Ishikawa (cell line): Measurements from ENCODE around the gene RTN4RL2.

Source experiments
- CEBPB ChIP-seq: IDR thresholded peaks from 2 replicates; pipeline ENCODE4 v1.6.1; 2012
- CREB1 ChIP-seq: IDR thresholded peaks from 2 replicates; pipeline ENCODE4 v1.6.1; 2012; ENCODE audit warnings: low read depth
- EGR1 ChIP-seq: IDR thresholded peaks from 2 replicates; pipeline ENCODE4 v1.6.1; 2012
- EP300 ChIP-seq: IDR thresholded peaks from 2 replicates; pipeline ENCODE4 v1.6.1; 2012; ENCODE audit warnings: borderline replicate concordance
- FOXM1 ChIP-seq: IDR thresholded peaks from 2 replicates; pipeline ENCODE4 v1.6.1; 2012; ENCODE audit warnings: low read depth, borderline replicate concordance
- NFIC ChIP-seq: IDR thresholded peaks from 2 replicates; pipeline ENCODE4 v1.6.1; 2012
- RAD21 ChIP-seq: IDR thresholded peaks from 2 replicates; pipeline ENCODE4 v1.6.1; 2012; ENCODE audit warnings: low read depth
- TAF1 ChIP-seq: IDR thresholded peaks from 2 replicates; pipeline ENCODE4 v1.6.1; 2012; ENCODE audit warnings: low read depth, mild to moderate bottlenecking
- TCF12 ChIP-seq: IDR thresholded peaks from 2 replicates; pipeline ENCODE4 v1.6.1; 2012; ENCODE audit warnings: low read depth
- TEAD4 ChIP-seq: IDR thresholded peaks from 2 replicates; pipeline ENCODE4 v1.6.1; 2012
- YY1 ChIP-seq: IDR thresholded peaks from 2 replicates; pipeline ENCODE4 v1.6.1; 2012; ENCODE audit warnings: low read depth
- ZBTB7A ChIP-seq: IDR thresholded peaks from 2 replicates; pipeline ENCODE4 v1.6.1; 2012; ENCODE audit warnings: low read depth
- TF ChIP-seq, protein P1 (sequence below): IDR thresholded peaks from 2 replicates; pipeline ENCODE4 v1.6.1; 2012
- TF ChIP-seq, protein P2 (sequence below): IDR thresholded peaks from 2 replicates; pipeline ENCODE4 v1.6.1; 2012
- TF ChIP-seq, protein P3 (sequence below): IDR thresholded peaks from 2 replicates; pipeline ENCODE4 v1.6.1; 2012; ENCODE audit warnings: low read depth, mild to moderate bottlenecking

Gene RTN4RL2

DNA sequence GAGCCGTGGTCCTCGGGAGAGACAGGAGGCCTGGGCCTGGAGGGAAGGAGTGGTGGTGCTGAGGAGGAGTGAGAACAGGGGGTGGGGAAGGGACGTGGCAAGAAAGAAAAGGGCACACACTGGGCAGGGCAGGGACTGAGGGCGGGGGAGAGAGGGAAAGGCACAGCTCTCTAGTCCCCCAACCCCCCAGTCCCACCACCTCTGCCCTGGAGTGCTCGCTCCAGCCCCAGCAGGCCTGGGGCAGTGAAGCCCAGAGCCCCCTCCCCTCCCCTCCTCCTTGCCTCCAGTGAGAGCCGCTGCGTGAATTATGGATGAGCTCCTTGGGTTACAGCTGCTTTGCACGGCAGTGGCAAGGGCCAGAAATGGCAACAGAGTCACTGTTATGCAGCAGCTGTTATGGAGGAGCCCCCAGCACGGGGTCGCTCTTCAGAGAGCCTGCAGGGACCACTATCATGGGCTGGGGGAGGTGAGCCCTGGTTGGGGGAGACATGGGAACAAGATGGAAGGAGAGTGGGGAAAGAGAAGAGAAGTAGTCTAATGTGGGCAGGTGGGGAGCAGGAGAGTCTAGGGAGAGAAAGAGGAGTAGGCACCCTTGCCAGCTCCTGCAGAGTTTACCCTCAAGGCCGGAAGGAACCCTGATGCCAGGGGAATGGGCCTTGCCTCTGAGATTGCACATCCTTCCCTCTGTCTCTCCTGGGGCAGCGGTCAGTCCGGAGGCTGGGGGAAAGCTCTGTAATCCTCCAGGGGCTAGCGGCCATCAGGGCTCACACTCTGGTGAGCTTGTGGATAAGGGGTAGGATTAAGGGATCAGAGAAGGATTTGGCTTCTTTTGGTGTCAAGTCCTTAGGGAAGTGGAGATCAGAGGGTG lies 3.6 kb downstream of the RTN4RL2 start:
- TF ChIP-seq CEBPB (no peak), RAD21 (no peak), CREB1 (no peak), YY1 (no peak), FOXM1 (no peak), EGR1 (no peak), TAF1 (no peak), EP300 (no peak), NFIC (no peak), TCF12 (no peak), ZBTB7A (no peak), TEAD4 (no peak)
- TF ChIP-seq, protein P1, sequence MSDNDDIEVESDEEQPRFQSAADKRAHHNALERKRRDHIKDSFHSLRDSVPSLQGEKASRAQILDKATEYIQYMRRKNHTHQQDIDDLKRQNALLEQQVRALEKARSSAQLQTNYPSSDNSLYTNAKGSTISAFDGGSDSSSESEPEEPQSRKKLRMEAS: no peak
- TF ChIP-seq, protein P2, sequence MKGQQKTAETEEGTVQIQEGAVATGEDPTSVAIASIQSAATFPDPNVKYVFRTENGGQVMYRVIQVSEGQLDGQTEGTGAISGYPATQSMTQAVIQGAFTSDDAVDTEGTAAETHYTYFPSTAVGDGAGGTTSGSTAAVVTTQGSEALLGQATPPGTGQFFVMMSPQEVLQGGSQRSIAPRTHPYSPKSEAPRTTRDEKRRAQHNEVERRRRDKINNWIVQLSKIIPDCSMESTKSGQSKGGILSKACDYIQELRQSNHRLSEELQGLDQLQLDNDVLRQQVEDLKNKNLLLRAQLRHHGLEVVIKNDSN: no peak
- TF ChIP-seq, protein P3, sequence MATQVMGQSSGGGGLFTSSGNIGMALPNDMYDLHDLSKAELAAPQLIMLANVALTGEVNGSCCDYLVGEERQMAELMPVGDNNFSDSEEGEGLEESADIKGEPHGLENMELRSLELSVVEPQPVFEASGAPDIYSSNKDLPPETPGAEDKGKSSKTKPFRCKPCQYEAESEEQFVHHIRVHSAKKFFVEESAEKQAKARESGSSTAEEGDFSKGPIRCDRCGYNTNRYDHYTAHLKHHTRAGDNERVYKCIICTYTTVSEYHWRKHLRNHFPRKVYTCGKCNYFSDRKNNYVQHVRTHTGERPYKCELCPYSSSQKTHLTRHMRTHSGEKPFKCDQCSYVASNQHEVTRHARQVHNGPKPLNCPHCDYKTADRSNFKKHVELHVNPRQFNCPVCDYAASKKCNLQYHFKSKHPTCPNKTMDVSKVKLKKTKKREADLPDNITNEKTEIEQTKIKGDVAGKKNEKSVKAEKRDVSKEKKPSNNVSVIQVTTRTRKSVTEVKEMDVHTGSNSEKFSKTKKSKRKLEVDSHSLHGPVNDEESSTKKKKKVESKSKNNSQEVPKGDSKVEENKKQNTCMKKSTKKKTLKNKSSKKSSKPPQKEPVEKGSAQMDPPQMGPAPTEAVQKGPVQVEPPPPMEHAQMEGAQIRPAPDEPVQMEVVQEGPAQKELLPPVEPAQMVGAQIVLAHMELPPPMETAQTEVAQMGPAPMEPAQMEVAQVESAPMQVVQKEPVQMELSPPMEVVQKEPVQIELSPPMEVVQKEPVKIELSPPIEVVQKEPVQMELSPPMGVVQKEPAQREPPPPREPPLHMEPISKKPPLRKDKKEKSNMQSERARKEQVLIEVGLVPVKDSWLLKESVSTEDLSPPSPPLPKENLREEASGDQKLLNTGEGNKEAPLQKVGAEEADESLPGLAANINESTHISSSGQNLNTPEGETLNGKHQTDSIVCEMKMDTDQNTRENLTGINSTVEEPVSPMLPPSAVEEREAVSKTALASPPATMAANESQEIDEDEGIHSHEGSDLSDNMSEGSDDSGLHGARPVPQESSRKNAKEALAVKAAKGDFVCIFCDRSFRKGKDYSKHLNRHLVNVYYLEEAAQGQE: no peak

DNA sequence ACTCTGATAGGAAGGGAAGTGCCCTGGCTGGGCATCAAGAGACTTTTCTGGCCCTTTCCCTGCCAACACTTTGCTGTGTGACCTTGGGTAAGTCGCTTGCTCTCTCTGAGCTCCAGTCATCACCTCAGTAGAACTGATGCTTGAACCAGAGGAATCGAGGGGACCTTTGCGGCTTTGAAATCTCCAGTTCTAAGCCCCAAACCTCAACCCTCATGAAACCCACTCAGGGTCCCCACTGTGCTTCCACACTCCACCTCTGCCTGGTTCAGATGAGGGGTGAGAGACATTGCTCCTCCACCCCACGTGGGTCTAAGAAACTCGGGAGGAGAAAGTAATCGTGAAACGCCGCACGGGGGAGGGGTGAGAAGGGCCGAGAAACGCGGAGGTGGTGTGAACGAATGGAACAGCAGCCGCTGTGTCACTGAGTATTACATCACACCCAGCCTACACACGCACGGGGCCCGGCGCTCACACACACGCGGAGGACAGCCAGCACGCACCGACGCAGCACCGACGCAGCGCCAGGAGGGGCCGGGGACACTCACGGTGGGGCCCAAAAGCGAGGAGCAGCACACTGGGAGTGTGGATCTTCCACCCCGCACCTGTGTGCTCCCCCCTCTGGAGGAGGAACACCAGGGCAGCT lies 4.3 kb downstream of the RTN4RL2 start:
- no peak for TF ChIP-seq CEBPB
- TF ChIP-seq, protein P2: no peak
- TF ChIP-seq CREB1: no peak
- TF ChIP-seq EGR1: no peak
- no peak for TF ChIP-seq ZBTB7A
- TF ChIP-seq EP300: no peak
- no peak for TF ChIP-seq FOXM1
- TF ChIP-seq RAD21: no peak
- no peak for TF ChIP-seq TAF1
- no peak for TF ChIP-seq TCF12
- TF ChIP-seq NFIC: no peak
- no peak for TF ChIP-seq TEAD4
- no peak for TF ChIP-seq YY1
- TF ChIP-seq, protein P3: no peak
- TF ChIP-seq, protein P1: no peak

DNA sequence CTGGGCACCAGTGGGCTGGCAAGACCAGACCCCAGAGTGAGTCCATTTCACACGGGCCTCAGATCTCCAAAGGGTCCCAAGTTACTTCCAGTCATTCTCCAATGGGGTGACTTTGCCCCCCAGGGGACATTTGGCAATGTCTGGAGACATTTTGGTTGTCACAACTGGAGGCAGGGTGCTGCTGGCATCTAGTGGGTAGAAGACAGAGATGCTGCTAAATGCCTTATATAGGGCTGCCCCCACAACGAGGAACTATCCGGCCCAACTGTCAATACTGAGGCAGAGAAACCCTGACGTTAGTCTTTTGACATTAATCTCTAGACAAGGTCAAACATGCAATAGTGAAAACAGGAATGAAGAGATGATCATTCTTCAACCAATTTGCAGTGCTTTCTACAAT lies 6.4 kb downstream of the RTN4RL2 start:
- no peak for TF ChIP-seq RAD21
- no peak for TF ChIP-seq ZBTB7A
- TF ChIP-seq, protein P1: no peak
- TF ChIP-seq, protein P2: no peak
- no peak for TF ChIP-seq TCF12

DNA sequence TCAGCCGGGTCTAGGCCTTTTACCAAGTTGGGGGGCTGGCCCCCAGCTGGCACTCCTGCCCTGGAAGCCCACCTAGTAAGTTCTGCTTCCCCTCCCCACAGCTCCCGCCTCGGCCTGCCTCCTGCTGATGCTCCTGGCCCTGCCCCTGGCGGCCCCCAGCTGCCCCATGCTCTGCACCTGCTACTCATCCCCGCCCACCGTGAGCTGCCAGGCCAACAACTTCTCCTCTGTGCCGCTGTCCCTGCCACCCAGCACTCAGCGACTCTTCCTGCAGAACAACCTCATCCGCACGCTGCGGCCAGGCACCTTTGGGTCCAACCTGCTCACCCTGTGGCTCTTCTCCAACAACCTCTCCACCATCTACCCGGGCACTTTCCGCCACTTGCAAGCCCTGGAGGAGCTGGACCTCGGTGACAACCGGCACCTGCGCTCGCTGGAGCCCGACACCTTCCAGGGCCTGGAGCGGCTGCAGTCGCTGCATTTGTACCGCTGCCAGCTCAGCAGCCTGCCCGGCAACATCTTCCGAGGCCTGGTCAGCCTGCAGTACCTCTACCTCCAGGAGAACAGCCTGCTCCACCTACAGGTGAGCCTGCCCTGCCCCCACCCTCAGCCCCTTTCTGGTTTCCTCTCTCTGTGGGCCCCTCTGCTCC lies 7.3 kb downstream of the RTN4RL2 start:
- TF ChIP-seq CEBPB: no peak
- TF ChIP-seq, protein P1: no peak
- TF ChIP-seq TCF12: no peak
- TF ChIP-seq TEAD4: no peak
- TF ChIP-seq, protein P3: no peak
- no peak for TF ChIP-seq YY1
- TF ChIP-seq NFIC: no peak
- no peak for TF ChIP-seq ZBTB7A
- no peak for TF ChIP-seq CREB1
- TF ChIP-seq, protein P2: no peak
